Omental fat pad (tissue), 4 donors: Measurements from ENCODE around the gene ZDHHC12. TPM values are rescaled to one million over a fixed set of nuclear protein-coding genes. Genes with fewer than 3 reads are reported as not detected.

Experiments
- ATAC-seq: fragments of 150-250 bp; one replicate; pipeline ENCODE4 v1.9.1; 2016; ENCODE audit warnings: mild to moderate bottlenecking, moderate library complexity; ENCODE audit not compliant: low FRiP score
- DNase-seq: peaks from one replicate; pipeline ENCODE4 v3.0.0-alpha.2; 2019; ENCODE audit warnings: low spot score
- small RNA-seq: library from RNA; depleted of rRNA; stranded (forward); fragments of <200 nt; gene quantifications from one replicate; pipeline ENCODE3, GENCODE V24; 2016
- total RNA-seq, 4 donors: library from RNA; depleted of rRNA; stranded (reverse); fragments of >200 nt; gene quantifications; one replicate each; pipeline ENCODE4 v1.1.0, GENCODE V29; 2016
- TF ChIP-seq, protein P1 (sequence below), 3 donors: fragments of 450-650 bp; IDR thresholded peaks; one replicate each; pipeline ENCODE4 v1.5.1; 2016 to 2017; ENCODE audit warnings: antibody characterized with exemption in 3 of 3, mild to moderate bottlenecking in 3 of 3, moderate library complexity in 2 of 3

ZDHHC12 gene
- total RNA-seq, 4 donors from 2014 or later: 23.6 to 40.6 (median 30.8) TPM

DNA sequence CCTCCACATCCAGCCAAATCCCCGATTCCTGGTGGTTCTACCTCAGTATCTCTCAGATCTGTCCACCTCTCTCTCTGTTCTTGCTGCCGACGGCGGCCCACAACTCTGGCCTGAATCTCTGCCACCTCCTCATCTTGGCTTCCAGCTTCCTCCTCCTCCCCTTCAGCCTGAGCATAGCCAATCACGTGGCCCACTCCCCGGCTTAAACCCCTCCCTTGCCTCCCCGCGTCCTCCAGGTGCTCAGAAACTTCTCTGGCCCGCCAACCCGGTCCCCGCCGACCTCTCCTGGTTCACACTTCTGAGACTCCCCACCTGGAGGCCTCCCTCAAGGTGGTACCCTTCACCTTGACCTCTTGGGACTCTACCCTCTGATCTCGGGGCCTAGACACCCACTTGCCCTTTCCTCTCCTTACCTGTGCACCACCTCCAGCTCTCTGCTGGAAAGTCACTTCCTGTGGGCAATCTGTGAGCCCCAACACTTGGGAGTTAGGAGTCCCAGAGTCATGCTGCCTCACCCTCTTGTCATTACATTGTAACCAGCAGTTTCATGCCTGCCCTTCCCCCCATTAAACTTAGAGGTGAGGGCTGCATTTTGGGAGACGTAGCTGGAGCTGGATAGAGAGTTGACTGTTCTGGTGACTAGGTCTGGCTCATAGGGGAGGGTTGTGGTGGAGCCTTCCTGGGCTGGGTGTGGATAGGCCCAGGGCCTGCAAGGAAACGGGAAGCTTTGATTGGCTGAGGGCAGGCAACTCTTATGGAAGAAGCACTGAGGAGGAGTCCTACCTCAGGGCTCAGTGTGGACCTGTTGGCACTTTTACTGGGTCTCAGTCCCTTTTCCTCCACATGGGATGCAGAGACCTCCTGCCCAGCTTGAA, 39.4 kb downstream of the ZDHHC12 start:
- no peak for DNase-seq
- TF ChIP-seq, protein P1, sequence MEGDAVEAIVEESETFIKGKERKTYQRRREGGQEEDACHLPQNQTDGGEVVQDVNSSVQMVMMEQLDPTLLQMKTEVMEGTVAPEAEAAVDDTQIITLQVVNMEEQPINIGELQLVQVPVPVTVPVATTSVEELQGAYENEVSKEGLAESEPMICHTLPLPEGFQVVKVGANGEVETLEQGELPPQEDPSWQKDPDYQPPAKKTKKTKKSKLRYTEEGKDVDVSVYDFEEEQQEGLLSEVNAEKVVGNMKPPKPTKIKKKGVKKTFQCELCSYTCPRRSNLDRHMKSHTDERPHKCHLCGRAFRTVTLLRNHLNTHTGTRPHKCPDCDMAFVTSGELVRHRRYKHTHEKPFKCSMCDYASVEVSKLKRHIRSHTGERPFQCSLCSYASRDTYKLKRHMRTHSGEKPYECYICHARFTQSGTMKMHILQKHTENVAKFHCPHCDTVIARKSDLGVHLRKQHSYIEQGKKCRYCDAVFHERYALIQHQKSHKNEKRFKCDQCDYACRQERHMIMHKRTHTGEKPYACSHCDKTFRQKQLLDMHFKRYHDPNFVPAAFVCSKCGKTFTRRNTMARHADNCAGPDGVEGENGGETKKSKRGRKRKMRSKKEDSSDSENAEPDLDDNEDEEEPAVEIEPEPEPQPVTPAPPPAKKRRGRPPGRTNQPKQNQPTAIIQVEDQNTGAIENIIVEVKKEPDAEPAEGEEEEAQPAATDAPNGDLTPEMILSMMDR (IDR thresholded peaks at IDR 0.05): no peak
- peak; percentile 55 for ATAC-seq

DNA sequence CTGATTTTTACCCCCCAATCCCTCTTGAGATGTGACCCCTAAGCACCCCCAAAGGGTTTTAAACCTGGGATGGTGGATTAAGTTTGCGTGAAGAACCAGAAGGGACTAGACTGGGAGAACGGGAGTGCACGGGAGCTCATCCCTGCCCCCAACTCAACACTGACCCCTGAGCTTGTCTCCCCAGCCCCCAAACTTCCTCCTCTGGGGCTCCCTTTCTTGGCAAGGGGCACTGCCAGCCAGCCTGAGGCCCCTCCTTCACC, 39.9 kb downstream of the ZDHHC12 start:
- TF ChIP-seq, protein P1 (IDR thresholded peaks at IDR 0.05): no peak
- ATAC-seq (no peak), DNase-seq (no peak)

DNA sequence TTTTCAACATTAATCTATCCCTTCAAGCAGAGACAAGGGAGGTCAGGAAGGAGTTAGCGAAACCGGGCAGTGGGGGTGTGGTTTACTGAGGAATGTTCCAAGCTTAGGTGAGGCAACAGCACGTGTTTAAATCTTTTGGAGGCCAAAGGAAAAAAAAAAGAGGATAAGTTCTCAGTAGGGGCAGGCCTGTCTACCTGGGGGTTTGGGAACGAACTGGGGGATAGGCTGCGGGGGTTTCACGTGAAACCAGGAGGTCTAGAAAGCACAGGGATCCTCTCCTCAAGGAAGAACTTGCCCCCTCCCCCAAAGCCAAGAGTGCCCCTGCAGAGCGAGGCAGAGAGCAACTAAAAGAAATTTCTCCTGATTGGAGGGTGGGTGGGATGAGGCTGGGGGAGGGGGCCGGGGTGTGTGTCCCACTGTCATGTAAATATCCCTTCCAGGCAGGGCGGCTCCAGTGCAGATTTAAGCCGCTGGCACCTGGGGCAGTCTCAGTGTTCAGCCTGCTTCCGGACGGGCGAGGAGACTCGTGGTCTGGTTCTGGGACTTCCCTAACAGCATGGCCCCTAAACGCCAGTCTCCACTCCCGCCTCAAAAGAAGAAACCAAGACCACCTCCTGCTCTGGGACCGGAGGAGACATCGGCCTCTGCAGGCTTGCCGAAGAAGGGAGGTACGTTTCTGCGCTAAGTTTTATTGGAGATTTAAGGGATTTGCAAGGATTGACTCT, 40.4 kb downstream of the ZDHHC12 start:
- ATAC-seq: peak; percentile 60
- TF ChIP-seq, protein P1 (IDR thresholded peaks at IDR 0.05): no peak
- DNase-seq: no peak

- ATAC-seq (no peak), DNase-seq (no peak)
- TF ChIP-seq, protein P1 (IDR thresholded peaks at IDR 0.05): no peak
Measured at GRCh38 chr9:128677794-128678193, 46.1 kb downstream of the ZDHHC12 start.

DNA sequence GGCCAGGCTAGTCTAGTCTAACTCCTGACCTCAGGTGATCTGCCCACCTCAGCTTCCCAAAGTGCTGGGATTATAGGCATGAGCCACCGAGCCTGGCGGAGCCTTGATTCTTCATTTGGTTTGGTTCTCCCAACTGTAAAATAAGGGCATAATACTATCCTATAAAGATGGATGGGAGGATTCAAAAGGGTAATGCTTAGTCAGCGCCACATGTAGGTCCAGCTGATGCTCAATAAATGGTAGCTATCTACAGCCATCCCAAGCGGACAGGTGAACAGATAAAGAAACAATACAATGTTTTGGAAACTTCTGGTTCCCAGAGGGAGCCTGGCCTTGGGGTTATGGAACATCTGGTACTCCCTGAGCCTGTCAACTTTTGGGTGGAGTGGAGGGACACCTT, 48.5 kb downstream of the ZDHHC12 start:
- TF ChIP-seq, protein P1 (IDR thresholded peaks at IDR 0.05): no peak
- DNase-seq (no peak), ATAC-seq (no peak)

Small RNA genes within 50 kb of the gene (small RNA-seq; reads per million reads assigned to genes)
- gene RF00017 (not detected), gene RN7SL560P (not detected)

Other genes with a start within 250 kb of the ZDHHC12 start
- 10 to 100 TPM; 13.0 to 22.4 (median 19.9) TPM for gene GLE1, start 219.4 kb downstream of the ZDHHC12 start, total RNA-seq
- 100 to 1,000 TPM; 231 to 381 (median 300) TPM for gene SPTAN1, start 171.5 kb downstream of the ZDHHC12 start, total RNA-seq
- gene DYNC2I2, start 67.3 kb downstream of the ZDHHC12 start, total RNA-seq: 10 to 100 TPM; 12.8 to 24.7 (median 21.3) TPM
- gene SET, start 34.9 kb downstream of the ZDHHC12 start, total RNA-seq: 100 to 1,000 TPM; 112 to 226 (median 139) TPM
- 10 to 100 TPM in 1 of 4 donors, 1 to 10 TPM in 3; 4.2 to 12.0 (median 7.5) TPM for gene PKN3, start 21.6 kb downstream of the ZDHHC12 start, total RNA-seq
- gene ZER1, start 47.8 kb upstream of the ZDHHC12 start, total RNA-seq: 10 to 100 TPM; 20.9 to 43.1 (median 30.7) TPM
- 10 to 100 TPM; 12.1 to 21.4 (median 14.9) TPM for gene TBC1D13, start 63.1 kb upstream of the ZDHHC12 start, total RNA-seq
- 10 to 100 TPM; 14.1 to 29.9 (median 20.3) TPM for gene ENDOG, start 94.4 kb upstream of the ZDHHC12 start, total RNA-seq
- gene SPOUT1, start 105.7 kb upstream of the ZDHHC12 start, total RNA-seq: 10 to 100 TPM; 15.1 to 25.1 (median 21.2) TPM
- 1 to 10 TPM; 2.9 to 9.3 (median 4.1) TPM for gene KYAT1, start 157.8 kb upstream of the ZDHHC12 start, total RNA-seq
- gene LRRC8A, start 158.0 kb upstream of the ZDHHC12 start, total RNA-seq: 10 to 100 TPM; 37.8 to 67.1 (median 47.8) TPM
- 10 to 100 TPM; 14.4 to 43.8 (median 32.4) TPM for gene PHYHD1, start 196.9 kb upstream of the ZDHHC12 start, total RNA-seq
- gene DOLK, start 223.5 kb upstream of the ZDHHC12 start, total RNA-seq: 10 to 100 TPM; 13.3 to 23.2 (median 17.7) TPM
- gene NUP188, start 223.6 kb upstream of the ZDHHC12 start, total RNA-seq: 10 to 100 TPM; 27.2 to 70.6 (median 38.3) TPM